GM23338 (cell line): ENCODE data around the gene C1QL1. TPM values are rescaled to one million over a fixed set of nuclear protein-coding genes. Genes with fewer than 3 reads are reported as not detected.
A peak's percentile ranks its signal among the peaks of the same experiment; 100 is the strongest.

Experiments
- ATAC-seq: fragments of 200-7000 bp; cut with Tn5 transposase; 3 replicates; pipeline ENCODE4 v1.9.1; 2020
- DNase-seq: peaks from one replicate; pipeline ENCODE4 v3.0.0-alpha.2; 2015; ENCODE audit warnings: low spot score
- H2AFZ ChIP-seq: fragments of 200-600 bp; sonication (generic); 2 replicates; pipeline ENCODE4 v1.8.0; 2016; ENCODE audit warnings: antibody characterized with exemption, mild to moderate bottlenecking, moderate library complexity
- H3F3A ChIP-seq: fragments of 200-600 bp; sonication (generic); replicated peaks from 2 replicates; pipeline ENCODE4 v1.8.0; 2017; ENCODE audit warnings: antibody characterized with exemption, mixed run types, low read depth
- H3K27ac ChIP-seq: fragments of 200-600 bp; sonication (generic); 2 replicates; pipeline ENCODE4 v1.6.1; 2016; ENCODE audit warnings: low read depth
- H3K27me3 ChIP-seq: fragments of 200-600 bp; sonication (generic); 2 replicates; pipeline ENCODE4 v1.8.0; 2016; ENCODE audit warnings: mild to moderate bottlenecking, mixed run types, moderate library complexity; ENCODE audit not compliant: insufficient read depth
- H3K36me3 ChIP-seq: fragments of 200-600 bp; sonication (generic); 2 replicates; pipeline ENCODE4 v1.8.0; 2016; ENCODE audit warnings: mild to moderate bottlenecking; ENCODE audit not compliant: insufficient read depth
- H3K4me1 ChIP-seq: fragments of 200-600 bp; sonication (generic); 2 replicates; pipeline ENCODE4 v1.8.0; 2016; ENCODE audit warnings: mild to moderate bottlenecking, moderate library complexity; ENCODE audit not compliant: insufficient read depth
- H3K4me2 ChIP-seq: fragments of 200-600 bp; sonication (generic); 2 replicates; pipeline ENCODE4 v1.7.1; 2017; ENCODE audit warnings: mixed run types
- H3K4me3 ChIP-seq: fragments of 200-600 bp; sonication (generic); 2 replicates; pipeline ENCODE4 v1.6.1; 2016; ENCODE audit warnings: mixed run types
- H3K79me2 ChIP-seq: fragments of 200-600 bp; sonication (generic); replicated peaks from 2 replicates; pipeline ENCODE4 v1.8.0; 2017; ENCODE audit warnings: mild to moderate bottlenecking; ENCODE audit not compliant: insufficient read depth
- H3K9me2 ChIP-seq: fragments of 200-600 bp; sonication (generic); 2 replicates; pipeline ENCODE4 v1.8.0; 2017; ENCODE audit not compliant: insufficient read depth
- H4K20me1 ChIP-seq: fragments of 200-600 bp; sonication (generic); replicated peaks from 2 replicates; pipeline ENCODE4 v1.8.0; 2017; ENCODE audit warnings: mild to moderate bottlenecking; ENCODE audit not compliant: insufficient read depth
- H3K27ac Mint-ChIP-seq: 2 replicates; pipeline ENCODE4 v1.8.0; 2020; ENCODE audit warnings: inconsistent platforms, mild to moderate bottlenecking, moderate library complexity, mixed read lengths
- H3K27me3 Mint-ChIP-seq: 3 replicates; pipeline ENCODE4 v1.8.0; 2022; ENCODE audit warnings: low read depth, mild to moderate bottlenecking, moderate library complexity, mixed read lengths, inconsistent platforms; ENCODE audit not compliant: insufficient read depth, poor library complexity
- H3K36me3 Mint-ChIP-seq: 3 replicates; pipeline ENCODE4 v1.8.0; 2021; ENCODE audit warnings: low read depth, mild to moderate bottlenecking, inconsistent platforms, moderate library complexity, mixed read lengths
- H3K4me1 Mint-ChIP-seq: 3 replicates; pipeline ENCODE4 v1.8.0; 2020; ENCODE audit warnings: mild to moderate bottlenecking, inconsistent platforms, mixed read lengths
- H3K4me3 Mint-ChIP-seq: 3 replicates; pipeline ENCODE4 v1.8.0; 2021; ENCODE audit warnings: moderate library complexity, mild to moderate bottlenecking, inconsistent platforms, mixed read lengths
- H3K9me3 Mint-ChIP-seq: 3 replicates; pipeline ENCODE4 v1.8.0; 2020; ENCODE audit warnings: moderate library complexity, mild to moderate bottlenecking, inconsistent platforms, mixed read lengths
- CTCF ChIP-seq, 2 experiments: fragments of 200-600 bp in 1 of 2; sonication (generic) in 1 of 2; conservative IDR thresholded peaks; 2 replicates each; pipeline versions ENCODE4 v1.5.1 to v1.6.1; 2016 to 2017; ENCODE audit warnings: antibody characterized with exemption in 2 of 2, low read depth in 2 of 2, mild to moderate bottlenecking in 2 of 2, moderate library complexity in 1 of 2
- ETS1 ChIP-seq: IDR thresholded peaks from 2 replicates; pipeline ENCODE4 v1.6.1; 2016; ENCODE audit warnings: antibody characterized with exemption
- EZH2 ChIP-seq: fragments of 200-600 bp; sonication (generic); IDR thresholded peaks from one replicate; pipeline ENCODE4 v1.8.0; 2017; ENCODE audit warnings: antibody characterized with exemption, mild to moderate bottlenecking, low read depth; ENCODE audit not compliant: unreplicated experiment
- EZH2phosphoT487 ChIP-seq: fragments of 200-600 bp; sonication (generic); IDR thresholded peaks from one replicate; pipeline ENCODE4 v1.8.1; 2018; ENCODE audit warnings: antibody characterized with exemption; ENCODE audit not compliant: unreplicated experiment
- JUNB ChIP-seq: IDR thresholded peaks from one replicate; pipeline ENCODE4 v1.6.1; 2016; ENCODE audit warnings: antibody characterized with exemption; ENCODE audit not compliant: unreplicated experiment
- NANOG ChIP-seq: IDR thresholded peaks from 2 replicates; pipeline ENCODE4 v1.6.1; 2016; ENCODE audit warnings: antibody characterized with exemption, borderline replicate concordance
- POLR2AphosphoS5 ChIP-seq: IDR thresholded peaks from 2 replicates; pipeline ENCODE4 v1.6.1; 2016; ENCODE audit warnings: antibody characterized with exemption, low read depth
- REST ChIP-seq: IDR thresholded peaks from one replicate; pipeline ENCODE4 v1.6.1; 2018; ENCODE audit warnings: antibody characterized with exemption; ENCODE audit not compliant: unreplicated experiment
- STAT1 ChIP-seq: IDR thresholded peaks from one replicate; pipeline ENCODE4 v1.6.1; 2016; ENCODE audit warnings: antibody characterized with exemption; ENCODE audit not compliant: unreplicated experiment
- ZNF114 ChIP-seq: fragments of 250-450 bp; sonication (Bioruptor Pico); IDR thresholded peaks from 2 replicates; pipeline ENCODE4 v1.5.0; 2020; ENCODE audit warnings: mild to moderate bottlenecking, moderate library complexity
- polyA plus RNA-seq: library from polyadenylated mRNA; unstranded; fragments of >200 nt; fragmentation: Nextera tagmentation; extraction: Ambion mirVana; gene quantifications from 2 replicates; pipeline ENCODE4 v1.2.1, GENCODE V29; 2016
- total RNA-seq: library from RNA; depleted of rRNA; stranded (reverse); fragments of >200 nt; shearing (Covaris generic); gene quantifications from 2 replicates; pipeline ENCODE4 v1.2.3, GENCODE V29; 2014

C1QL1 gene
- total and polyA plus RNA-seq, 2 experiments from 2014 or later = 4.3 to 14.4 TPM

DNA sequence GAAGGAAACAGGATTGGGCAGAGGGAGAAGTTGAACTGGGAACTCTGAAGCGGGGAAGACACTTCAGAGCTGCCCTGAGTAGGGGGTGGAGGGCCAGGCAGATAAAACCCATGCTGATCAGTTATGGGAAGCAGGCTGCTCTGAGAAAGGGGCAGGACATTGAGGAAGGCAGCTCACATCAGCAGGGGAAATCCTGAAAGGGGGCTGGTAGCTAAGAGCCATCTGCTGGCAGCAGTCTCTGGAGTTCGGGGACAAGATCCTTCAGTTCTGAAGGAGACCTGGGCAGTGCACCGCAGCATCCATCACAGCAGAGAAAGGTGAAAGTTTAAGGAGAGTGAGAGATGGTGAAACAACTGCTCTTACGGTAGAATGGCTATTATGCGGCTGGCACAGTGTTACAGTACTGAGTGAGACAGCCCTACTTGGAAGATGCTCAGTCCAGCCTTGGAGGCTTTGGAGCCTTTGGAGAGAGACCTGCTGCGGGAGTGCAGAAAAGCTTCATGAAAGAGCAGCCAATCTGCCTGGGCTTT lies 15.1 kb downstream of the C1QL1 start:
- peaks cover 11% of the 10 kb centered on the region for H3K27me3 ChIP-seq
- H2AFZ ChIP-seq = 0 out of 2 replicates have a peak overlapping the region, but pooled peaks have one; percentile 29
- DNase-seq (peak; percentile 46), ATAC-seq (peak; percentile 80)
- H3K4me2 ChIP-seq = no peak overlapping the region
- Mint-ChIP-seq H3K27ac (0 out of 2 replicates have a peak overlapping the region, but pooled peaks have one; percentile 6), H3K27me3 (peaks cover 8% of the 10 kb centered on the region), H3K36me3 (no peaks in the 10 kb centered on the region), H3K4me3 (no peak overlapping the region), H3K4me1 (peaks cover 5% of the 10 kb centered on the region), H3K9me3 (no peaks in the 10 kb centered on the region)
- H3K79me2 ChIP-seq = no peaks in the 10 kb centered on the region
- no peak overlapping the region for H3K4me3 ChIP-seq
- H3K36me3 ChIP-seq = no peaks in the 10 kb centered on the region
- H3K9me2 ChIP-seq = no peaks in the 10 kb centered on the region
- peaks cover 5% of the 10 kb centered on the region for H3K4me1 ChIP-seq
- H3F3A ChIP-seq = 0 out of 2 replicates have a peak, but pooled peaks cover 6% of the 10 kb centered on the region
- no peak overlapping the region for H3K27ac ChIP-seq
- TF ChIP-seq POLR2AphosphoS5 (no peak), CTCF (conservative IDR thresholded peaks at IDR 0.05; ENCODE audit: low read depth in 2 of 2) (peak in 1 of 2 experiments; percentile 40; a peak in 2 of 4 replicates), STAT1 (no peak), EZH2 (no peak)
- H4K20me1 ChIP-seq = no peaks in the 10 kb centered on the region

DNA sequence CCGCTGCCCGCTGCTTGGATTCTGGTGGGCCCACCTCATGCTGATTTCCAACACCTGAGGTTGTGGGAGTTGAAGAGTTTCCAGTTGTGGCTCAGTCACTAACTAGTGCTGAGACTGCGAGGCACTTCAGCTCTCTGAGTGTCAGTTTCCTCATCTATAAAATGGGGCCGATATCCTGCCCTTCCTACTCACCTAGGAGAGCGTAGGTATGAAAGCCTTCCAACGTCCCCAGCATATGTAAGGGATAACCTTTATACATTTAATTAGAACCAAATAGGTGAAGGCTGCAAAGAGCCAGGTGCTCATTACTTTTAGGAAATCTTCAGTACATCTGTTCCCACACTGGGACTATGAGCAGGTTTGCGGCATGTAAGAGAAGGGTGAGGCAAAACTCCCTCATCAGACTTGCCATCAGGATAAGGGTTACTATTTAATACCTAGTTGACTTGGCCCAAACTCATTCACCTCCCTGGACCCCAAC lies 19.7 kb downstream of the C1QL1 start:
- Mint-ChIP-seq H3K36me3 (peaks cover 24% of the 10 kb centered on the region), H3K27ac (no peak overlapping the region; the same call in 1 of the 2 replicates), H3K4me3 (peak overlapping the region; percentile 97), H3K4me1 (peaks cover 12% of the 10 kb centered on the region), H3K9me3 (no peaks in the 10 kb centered on the region), H3K27me3 (peaks cover 5% of the 10 kb centered on the region)
- ATAC-seq (no peak), DNase-seq (no peak)
- peak overlapping the region; percentile 91 for H3K4me2 ChIP-seq
- peak overlapping the region; percentile 82; the same call in 1 of the 2 replicates for H2AFZ ChIP-seq
- no peak overlapping the region for H3K27ac ChIP-seq
- H3F3A ChIP-seq = 0 out of 2 replicates have a peak, but pooled peaks cover 5% of the 10 kb centered on the region
- no peak for TF ChIP-seq ZNF114
- no peak for TF ChIP-seq ETS1
- TF ChIP-seq EZH2phosphoT487 = no peak
- no peak for TF ChIP-seq POLR2AphosphoS5
- TF ChIP-seq STAT1 = no peak
- no peak for TF ChIP-seq NANOG
- TF ChIP-seq EZH2 = no peak
- TF ChIP-seq JUNB = no peak
- no peak for TF ChIP-seq CTCF (conservative IDR thresholded peaks at IDR 0.05; ENCODE audit: low read depth in 2 of 2)
- no peak for TF ChIP-seq REST
- no peaks in the 10 kb centered on the region; the same call in 1 of the 2 replicates for H3K27me3 ChIP-seq
- peaks cover 41% of the 10 kb centered on the region for H3K79me2 ChIP-seq
- peaks cover 8% of the 10 kb centered on the region for H3K36me3 ChIP-seq
- H3K9me2 ChIP-seq = no peaks in the 10 kb centered on the region
- H4K20me1 ChIP-seq = peaks cover 19% of the 10 kb centered on the region
- H3K4me3 ChIP-seq = peak overlapping the region; percentile 97
- H3K4me1 ChIP-seq = peaks cover 11% of the 10 kb centered on the region
